Muscle layer of colon (tissue), 2 donors: ENCODE data around the gene HES2.

Experiments
- H3K27ac ChIP-seq: one replicate; pipeline ENCODE4 v1.7.0; 2013; ENCODE audit warnings: low read depth, mild to moderate bottlenecking, low read length, moderate library complexity
- H3K27me3 ChIP-seq, 2 donors: one replicate each; pipeline ENCODE4 v1.7.0; 2013; ENCODE audit warnings: low read length in 2 of 2, mild to moderate bottlenecking in 2 of 2; ENCODE audit not compliant: insufficient read depth in 2 of 2, control insufficient read depth in 1 of 2
- H3K36me3 ChIP-seq: one replicate; pipeline ENCODE4 v1.7.0; 2013; ENCODE audit warnings: mild to moderate bottlenecking, low read length; ENCODE audit not compliant: insufficient read depth
- H3K4me1 ChIP-seq: one replicate; pipeline ENCODE4 v1.7.0; 2013; ENCODE audit warnings: mild to moderate bottlenecking, low read length; ENCODE audit not compliant: insufficient read depth
- H3K4me3 ChIP-seq, 2 donors: one replicate each; pipeline ENCODE4 v1.7.0; 2013; ENCODE audit warnings: low read length in 2 of 2, low read depth in 1 of 2, mild to moderate bottlenecking in 1 of 2, moderate library complexity in 1 of 2
- H3K9ac ChIP-seq: one replicate; pipeline ENCODE4 v1.7.0; 2013; ENCODE audit warnings: low read length
- H3K9me3 ChIP-seq: one replicate; pipeline ENCODE4 v1.7.0; 2013; ENCODE audit warnings: mild to moderate bottlenecking, low read length
- donor health status: abdominal sarcoma.
- donor health status: Adenocarcinoma of cecum.

The HES2 gene

DNA sequence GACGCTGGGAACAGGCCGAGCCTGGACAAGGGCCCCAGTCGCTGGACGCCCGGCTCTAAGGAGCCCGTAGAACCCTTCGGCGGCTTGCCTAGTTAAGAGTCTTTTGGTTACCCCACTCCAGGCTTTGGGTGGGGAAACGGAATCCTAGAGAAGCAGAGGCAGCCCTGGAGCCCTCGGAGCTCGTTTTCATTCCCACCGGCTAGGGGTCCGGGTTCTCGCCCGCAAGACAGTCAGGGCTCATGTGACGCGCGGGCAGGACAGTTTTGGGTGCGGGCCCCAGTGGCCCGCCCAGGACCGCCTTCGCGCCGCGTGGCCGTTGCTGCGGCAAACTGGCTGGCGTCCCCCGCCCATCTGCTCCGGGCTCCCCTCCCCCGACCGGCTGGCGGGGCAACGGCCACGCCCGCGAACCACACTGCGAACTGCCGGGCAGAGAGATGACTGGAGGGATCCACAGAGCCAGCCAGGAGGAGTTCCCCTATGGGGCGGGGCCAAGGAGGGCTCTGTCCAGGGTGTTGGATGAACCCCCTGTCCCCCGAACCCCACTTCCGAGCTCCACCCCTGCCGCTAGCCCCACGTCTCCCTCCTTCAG is 829 bp upstream of the HES2 start:
- H3K9me3 ChIP-seq = no peaks in the 10 kb centered on the region
- no peak overlapping the region for H3K4me3 ChIP-seq
- H3K27me3 ChIP-seq = peaks cover 49 to 90% of the 10 kb centered on the region in 2 donors
- H3K4me1 ChIP-seq = peaks cover 5% of the 10 kb centered on the region
- H3K27ac ChIP-seq = no peak overlapping the region
- H3K9ac ChIP-seq = no peak overlapping the region
- no peaks in the 10 kb centered on the region for H3K36me3 ChIP-seq

DNA sequence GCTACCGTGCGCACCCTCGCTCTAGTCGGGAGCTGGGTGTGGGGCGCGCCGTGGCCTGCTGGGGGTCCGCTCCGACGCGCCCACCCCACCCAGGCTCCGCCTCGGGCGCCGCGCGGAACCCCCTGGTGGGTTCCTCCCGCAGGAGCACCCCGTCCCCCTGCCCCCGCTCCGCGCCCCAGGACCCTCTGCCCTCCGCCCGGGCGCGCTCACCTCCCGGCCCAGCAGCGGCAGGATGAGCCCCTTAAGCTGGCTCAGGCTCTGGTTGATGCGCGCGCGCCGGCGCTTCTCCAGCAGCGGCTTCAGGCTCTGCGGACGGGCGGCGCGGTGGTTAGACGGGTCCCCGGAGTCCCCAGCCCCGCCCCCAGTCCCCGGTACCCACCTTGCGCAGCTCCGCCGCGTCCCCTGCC is 319 bp downstream of the HES2 start:
- Histone ChIP-seq H3K27me3 (peaks cover 55 to 92% of the 10 kb centered on the region in 2 donors), H3K4me3 (peak overlapping the region in 1 of 2 donors; percentile 47), H3K4me1 (peaks cover 5% of the 10 kb centered on the region), H3K9ac (no peak overlapping the region), H3K27ac (no peak overlapping the region), H3K36me3 (no peaks in the 10 kb centered on the region), H3K9me3 (no peaks in the 10 kb centered on the region)

DNA sequence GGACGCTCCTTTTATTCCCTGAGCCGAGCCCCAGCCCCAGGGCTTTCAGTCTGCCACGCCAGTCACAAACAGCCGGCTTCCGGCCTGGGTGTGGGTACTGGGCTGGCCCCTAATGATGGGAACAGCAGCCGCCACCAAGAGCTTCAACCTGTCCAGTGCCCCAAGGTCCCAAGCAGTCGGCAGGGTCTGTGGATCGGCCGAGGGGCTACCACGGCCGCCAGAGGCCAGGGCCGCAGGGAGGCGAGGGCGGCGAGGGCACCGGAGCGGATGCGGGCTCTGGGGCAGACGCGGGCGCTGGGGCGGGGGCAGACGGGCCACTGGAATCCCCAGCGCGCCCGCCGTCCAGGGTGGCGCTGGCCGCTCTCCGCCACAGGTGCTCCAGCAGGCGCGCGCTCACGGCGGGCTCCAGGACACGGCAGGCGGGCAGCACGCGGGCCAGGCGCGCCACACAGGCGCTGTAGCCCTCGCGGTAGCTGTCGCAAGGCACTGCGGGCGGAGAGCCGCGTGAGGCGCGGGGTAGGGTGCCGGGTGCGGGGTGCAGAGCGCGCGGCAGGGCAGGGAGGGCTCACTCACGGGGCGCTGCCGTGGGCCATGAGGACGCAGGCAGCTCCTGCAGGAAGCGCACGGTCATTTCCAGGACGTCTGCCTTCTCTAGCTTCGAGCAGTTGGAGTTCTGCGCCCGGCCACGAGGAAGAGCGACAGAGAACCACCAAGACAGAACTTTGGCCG is 887 bp downstream of the HES2 start:
- H3K36me3 ChIP-seq = no peaks in the 10 kb centered on the region
- H3K4me1 ChIP-seq = peaks cover 5% of the 10 kb centered on the region
- H3K9ac ChIP-seq = no peak overlapping the region
- H3K27me3 ChIP-seq = peaks cover 53 to 91% of the 10 kb centered on the region in 2 donors
- no peak overlapping the region for H3K27ac ChIP-seq
- no peaks in the 10 kb centered on the region for H3K9me3 ChIP-seq
- no peak overlapping the region for H3K4me3 ChIP-seq

DNA sequence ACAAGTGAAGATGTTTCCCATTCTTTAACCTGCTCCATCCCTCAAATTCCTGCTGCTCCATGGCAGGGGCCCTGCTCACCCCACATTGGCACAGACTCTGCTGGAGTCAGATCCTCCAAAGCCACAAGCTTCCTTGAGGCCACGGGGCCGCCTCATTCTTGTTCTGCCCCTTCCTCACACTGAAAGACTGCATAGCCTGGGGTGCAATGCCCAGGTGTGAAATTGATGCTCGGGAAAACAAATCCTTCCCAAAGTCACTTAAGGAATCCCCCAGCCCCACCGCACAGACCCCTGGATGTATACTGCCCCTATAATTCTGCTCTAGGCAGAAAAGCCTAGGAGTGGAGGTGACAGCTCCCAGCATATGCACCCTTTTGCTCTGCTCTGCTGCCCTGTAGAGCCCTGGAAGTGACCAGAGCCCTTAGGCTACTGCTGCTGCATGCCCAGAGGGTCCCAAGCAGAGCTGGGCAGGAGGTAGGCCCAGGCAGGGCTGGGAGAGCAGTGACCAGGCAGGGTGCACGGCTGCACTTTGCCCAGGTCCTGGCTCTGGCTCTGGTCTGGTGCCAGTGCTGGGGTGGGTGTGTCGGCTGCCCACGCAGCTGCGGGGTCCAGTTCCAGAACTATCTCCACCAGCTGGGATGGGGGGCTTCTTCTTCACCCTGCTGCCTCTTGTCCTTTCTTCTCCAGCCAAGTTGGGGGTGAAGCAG is 1.6 kb downstream of the HES2 start:
- Histone ChIP-seq H3K9ac (no peak overlapping the region), H3K36me3 (no peaks in the 10 kb centered on the region), H3K4me3 (no peak overlapping the region), H3K27ac (no peak overlapping the region), H3K4me1 (peaks cover 5% of the 10 kb centered on the region), H3K27me3 (peaks cover 47 to 84% of the 10 kb centered on the region in 2 donors), H3K9me3 (no peaks in the 10 kb centered on the region)

DNA sequence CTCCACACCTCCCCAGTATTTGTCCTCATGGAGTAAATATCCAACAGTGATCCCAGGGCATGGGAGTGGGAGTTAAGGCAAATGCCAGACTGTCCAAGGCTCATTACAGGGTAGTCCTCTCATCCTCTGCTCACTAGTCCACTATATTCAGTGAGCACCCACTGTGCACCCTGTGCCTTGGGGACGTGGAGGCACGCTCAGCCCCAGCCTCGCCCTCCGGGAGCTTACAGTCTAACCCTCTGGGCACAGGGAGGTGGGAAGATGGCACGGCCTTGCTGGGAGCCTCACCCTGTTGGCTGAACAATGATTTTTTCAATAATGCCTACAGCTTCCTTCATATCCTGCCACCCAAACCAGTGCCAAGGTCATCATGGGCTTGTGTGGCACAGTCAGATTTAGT is 2.8 kb downstream of the HES2 start:
- Histone ChIP-seq H3K36me3 (no peaks in the 10 kb centered on the region), H3K4me1 (peaks cover 5% of the 10 kb centered on the region), H3K4me3 (no peak overlapping the region), H3K9ac (no peak overlapping the region), H3K27ac (no peak overlapping the region), H3K9me3 (no peaks in the 10 kb centered on the region), H3K27me3 (peaks cover 42 to 80% of the 10 kb centered on the region in 2 donors)

DNA sequence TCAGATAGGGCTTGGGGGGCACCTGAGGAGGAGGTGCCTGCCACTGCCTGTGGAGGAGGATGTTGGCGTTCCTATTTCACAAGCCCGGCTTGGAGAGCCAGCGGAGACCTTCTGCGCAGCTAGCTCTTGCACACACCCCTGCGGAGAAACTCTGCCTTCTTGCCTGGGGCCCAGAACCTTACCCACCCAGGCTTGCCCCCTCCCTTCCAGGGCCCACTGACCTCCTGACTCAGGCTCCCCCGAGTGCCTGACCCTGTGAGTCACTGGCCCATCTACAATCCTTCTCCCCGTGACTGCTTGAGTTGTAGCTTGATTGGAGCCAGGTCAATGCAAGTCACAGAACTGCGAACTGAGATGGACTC is 3.4 kb downstream of the HES2 start:
- Histone ChIP-seq H3K4me1 (peaks cover 5% of the 10 kb centered on the region), H3K27me3 (peaks cover 36 to 76% of the 10 kb centered on the region in 2 donors), H3K9ac (no peak overlapping the region), H3K9me3 (no peaks in the 10 kb centered on the region), H3K27ac (no peak overlapping the region), H3K4me3 (no peak overlapping the region), H3K36me3 (no peaks in the 10 kb centered on the region)

DNA sequence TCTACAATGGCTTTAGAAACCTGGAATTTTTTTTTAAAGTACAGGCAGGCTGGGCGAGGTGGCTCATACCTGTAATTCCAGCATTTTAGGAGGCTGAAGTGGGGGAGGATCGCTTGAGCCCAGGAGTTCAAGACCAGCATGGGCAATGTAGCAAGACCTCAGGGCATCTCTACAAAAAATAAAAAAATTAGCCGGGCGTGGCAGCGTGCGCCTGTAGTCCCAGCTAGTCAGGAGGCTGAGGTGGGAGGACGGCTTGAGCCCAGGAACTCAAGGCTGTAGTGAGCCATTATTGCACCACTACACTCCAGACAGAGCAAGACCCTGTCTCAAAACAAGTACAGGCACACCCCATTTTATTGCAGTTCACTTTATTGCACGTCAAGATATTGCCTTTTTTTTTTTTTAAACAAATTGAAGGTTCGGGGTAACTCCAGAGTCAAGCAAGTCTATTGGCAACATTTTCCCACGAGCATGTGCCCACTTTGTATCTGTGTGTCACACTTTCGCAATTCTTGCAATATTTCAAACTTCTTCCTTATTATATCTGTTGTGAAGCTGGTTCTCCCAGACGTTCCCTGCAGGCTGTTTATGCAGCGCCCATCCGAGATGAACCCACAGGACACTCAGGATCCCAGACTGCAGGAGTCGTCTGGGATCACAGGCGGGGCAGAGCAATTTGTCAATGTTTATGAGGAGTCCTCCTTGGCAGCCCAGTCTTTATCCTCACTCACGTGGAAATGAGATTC is 4.7 kb downstream of the HES2 start:
- H3K4me3 ChIP-seq = no peak overlapping the region
- H3K27ac ChIP-seq = no peak overlapping the region
- no peak overlapping the region for H3K9ac ChIP-seq
- H3K9me3 ChIP-seq = no peaks in the 10 kb centered on the region
- peaks cover under 1% of the 10 kb centered on the region for H3K4me1 ChIP-seq
- no peaks in the 10 kb centered on the region for H3K36me3 ChIP-seq
- peaks cover 24 to 70% of the 10 kb centered on the region in 2 donors for H3K27me3 ChIP-seq

DNA sequence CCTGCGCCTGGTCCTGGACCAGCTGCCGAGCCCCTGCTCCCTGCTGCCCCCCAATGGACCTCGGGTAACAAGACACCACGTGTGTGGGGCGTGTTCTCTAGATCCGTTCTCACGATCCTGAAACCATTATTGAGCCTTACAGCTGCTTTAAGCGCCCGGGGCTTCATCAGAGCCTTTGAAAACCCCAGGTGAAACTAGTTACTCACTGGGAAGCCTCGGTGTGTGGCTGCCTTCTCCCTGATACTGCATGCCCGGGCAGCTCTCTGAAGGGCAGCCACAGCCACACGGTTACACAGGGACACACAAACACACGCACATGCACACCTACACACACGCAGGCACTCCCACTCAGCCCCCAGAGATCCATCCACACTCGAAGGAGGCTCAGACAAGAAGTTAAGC is 5.3 kb downstream of the HES2 start:
- H3K9me3 ChIP-seq = no peaks in the 10 kb centered on the region
- no peak overlapping the region for H3K4me3 ChIP-seq
- no peak overlapping the region for H3K9ac ChIP-seq
- H3K27me3 ChIP-seq = peaks cover 23 to 64% of the 10 kb centered on the region in 2 donors
- no peaks in the 10 kb centered on the region for H3K4me1 ChIP-seq
- H3K27ac ChIP-seq = no peak overlapping the region
- no peaks in the 10 kb centered on the region for H3K36me3 ChIP-seq

DNA sequence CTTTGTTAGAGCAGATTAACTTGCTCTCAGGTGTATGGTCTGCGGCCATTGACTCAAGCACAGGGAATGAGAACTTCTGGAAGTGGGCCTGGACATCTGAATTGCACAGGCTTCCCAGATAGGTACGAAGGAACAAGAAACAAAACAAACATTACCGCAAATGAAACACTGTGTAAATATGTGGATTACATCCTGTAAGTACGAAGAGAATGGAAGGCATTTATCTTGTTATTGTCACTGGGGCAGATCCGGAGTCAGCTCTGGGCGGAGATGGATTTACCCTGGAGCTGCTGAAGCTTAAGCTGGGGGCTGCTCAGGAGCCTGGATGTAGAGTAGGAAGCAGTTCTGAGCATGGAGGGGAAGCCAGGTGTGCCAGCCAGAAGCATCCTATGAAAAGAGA is 6.8 kb downstream of the HES2 start:
- H3K27ac ChIP-seq = no peak overlapping the region

DNA sequence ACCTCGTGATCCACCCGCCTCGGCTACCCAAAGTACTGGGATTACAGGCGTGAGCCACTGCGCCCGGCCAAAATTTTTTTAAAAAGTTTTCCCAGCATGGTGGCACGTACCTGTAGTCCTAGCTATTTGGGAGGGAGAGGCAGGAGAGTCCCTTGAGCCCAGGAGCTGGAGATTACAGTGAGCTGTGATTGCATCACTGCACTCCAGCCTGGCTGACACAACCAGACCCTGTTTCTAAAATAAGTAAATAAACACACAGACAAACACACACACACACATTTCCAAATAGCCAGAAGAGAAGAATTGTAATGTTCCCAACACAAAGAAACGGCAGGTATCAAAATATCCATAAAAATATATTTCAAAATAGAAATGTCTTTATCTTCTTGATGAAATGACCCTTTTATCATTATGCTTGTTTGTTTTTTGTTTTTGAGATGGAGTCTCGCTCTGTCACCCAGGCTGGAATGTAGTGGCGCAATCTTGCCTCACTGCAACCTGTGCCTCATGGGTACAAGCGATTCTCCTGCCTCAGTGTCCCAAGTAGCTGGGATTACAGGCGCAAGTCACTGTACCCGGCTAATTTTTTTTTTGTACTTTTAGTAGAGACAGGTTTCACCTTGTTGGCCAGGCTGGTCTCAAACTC is 9.3 kb downstream of the HES2 start:
- H3K9me3 ChIP-seq = no peaks in the 10 kb centered on the region
- no peak overlapping the region for H3K27ac ChIP-seq
- no peak overlapping the region for H3K4me3 ChIP-seq
- H3K36me3 ChIP-seq = no peaks in the 10 kb centered on the region
- no peak overlapping the region for H3K9ac ChIP-seq
- H3K27me3 ChIP-seq = peaks cover 13 to 23% of the 10 kb centered on the region in 2 donors
- no peaks in the 10 kb centered on the region for H3K4me1 ChIP-seq

More for the DNA sequence above, 6.8 kb downstream of the HES2 start:
- no peaks in the 10 kb centered on the region for H3K9me3 ChIP-seq
- no peak overlapping the region for H3K4me3 ChIP-seq
- no peaks in the 10 kb centered on the region for H3K4me1 ChIP-seq
- peaks cover 17 to 48% of the 10 kb centered on the region in 2 donors for H3K27me3 ChIP-seq
- no peak overlapping the region for H3K9ac ChIP-seq
- no peaks in the 10 kb centered on the region for H3K36me3 ChIP-seq

DNA sequence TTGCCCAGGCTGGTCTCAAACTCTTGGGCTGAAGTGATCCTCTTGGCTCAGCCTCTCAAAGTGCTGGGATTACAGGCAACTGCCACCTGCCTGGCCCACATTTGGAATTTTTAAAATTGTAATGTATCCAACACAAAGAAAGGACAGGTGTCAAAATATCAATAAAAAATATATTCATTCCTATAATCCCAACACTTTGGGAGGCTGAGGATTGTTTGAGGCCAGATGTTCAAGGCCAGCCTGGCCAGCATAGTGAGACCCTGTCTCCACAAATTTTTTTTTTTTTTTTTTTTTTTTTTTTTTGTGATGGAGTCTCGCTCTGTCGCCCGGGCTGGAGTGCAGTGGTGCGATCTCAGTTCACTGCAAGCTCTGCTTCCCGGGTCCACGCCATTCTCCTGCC is 10.0 kb downstream of the HES2 start:
- H3K4me1 ChIP-seq = no peaks in the 10 kb centered on the region
- no peak overlapping the region for H3K9ac ChIP-seq
- H3K9me3 ChIP-seq = no peaks in the 10 kb centered on the region
- no peak overlapping the region for H3K27ac ChIP-seq
- H3K4me3 ChIP-seq = no peak overlapping the region
- H3K36me3 ChIP-seq = no peaks in the 10 kb centered on the region
- peaks cover 7 to 22% of the 10 kb centered on the region in 2 donors for H3K27me3 ChIP-seq
